Measurements from ENCODE around the gene MEGF6. TPM values are rescaled to one million over a fixed set of nuclear protein-coding genes. Genes with fewer than 3 reads are reported as not detected.
A peak's percentile ranks its signal among the peaks of the same experiment; 100 is the strongest.

MEGF6 gene
- total RNA-seq, 1 experiment from 2014 or later: 32.4 TPM

DNA sequence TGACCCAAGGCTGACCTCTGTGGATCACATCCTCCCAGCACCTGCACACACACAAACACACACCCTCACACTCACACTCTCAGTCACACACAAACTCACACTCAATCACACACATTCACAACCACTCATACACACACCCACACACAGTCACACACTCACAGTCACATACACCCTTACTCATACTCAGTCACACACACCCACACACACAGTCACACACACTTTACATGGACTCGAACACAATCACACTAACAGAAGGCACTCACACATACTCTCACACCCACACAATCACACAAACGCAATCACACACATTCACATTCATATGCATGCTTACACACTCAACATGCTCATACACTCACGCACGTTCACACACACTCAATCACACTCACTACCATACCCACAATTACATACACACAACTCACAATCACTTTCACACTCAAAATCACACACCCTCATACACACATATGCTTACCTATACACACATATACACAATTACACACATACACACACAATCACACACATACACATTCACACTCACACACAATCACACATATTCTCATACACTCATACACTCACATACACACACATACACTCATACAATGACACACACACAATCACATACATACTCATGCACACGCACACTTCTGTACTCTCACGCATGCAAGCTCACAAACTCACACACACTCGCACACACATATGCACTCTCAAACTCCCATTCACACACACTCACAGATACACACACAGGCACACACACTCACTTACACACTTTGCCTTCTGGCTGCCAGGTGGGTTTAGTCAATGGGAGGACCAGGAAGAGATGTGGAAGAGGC, 6.1 kb downstream of the MEGF6 start:
- DNase-seq: no peak
- intact Hi-C loops (cut with micrococcal nuclease; ENCODE audit: unreplicated experiment): no loop called here
- CTCF ChIA-PET: interaction anchor here (0.8 to 1.5 kb wide), 3 partner anchors 14 to 152 kb away, joined by 3 to 4 read pairs (median 3); no protein-coding TSS in a partner anchor
- Mint-ChIP-seq H3K4me1 (ENCODE audit: low read depth, unreplicated experiment) (no peaks in the 10 kb centered on the region), H3K4me3 (ENCODE audit: low read depth, unreplicated experiment) (no peak overlapping the region), H3K9me3 (ENCODE audit: low read depth, unreplicated experiment) (no peaks in the 10 kb centered on the region), H3K36me3 (ENCODE audit: insufficient read depth, unreplicated experiment) (no peaks in the 10 kb centered on the region), H3K27me3 (ENCODE audit: unreplicated experiment) (no peaks in the 10 kb centered on the region), H3K27ac (ENCODE audit: unreplicated experiment) (no peak overlapping the region)
- no peak for TF ChIP-seq CTCF (IDR thresholded peaks at IDR 0.05; ENCODE audit: unreplicated experiment)
- BruUV-seq (replicated peaks): no TSS peak

GRCh38 chr1:3604468-3604974, 6.8 kb downstream of the MEGF6 start:
- Mint-ChIP-seq H3K4me3 (ENCODE audit: low read depth, unreplicated experiment) (no peak overlapping the region), H3K4me1 (ENCODE audit: low read depth, unreplicated experiment) (no peaks in the 10 kb centered on the region), H3K36me3 (ENCODE audit: insufficient read depth, unreplicated experiment) (no peaks in the 10 kb centered on the region), H3K27ac (ENCODE audit: unreplicated experiment) (no peak overlapping the region), H3K27me3 (ENCODE audit: unreplicated experiment) (no peaks in the 10 kb centered on the region), H3K9me3 (ENCODE audit: low read depth, unreplicated experiment) (no peaks in the 10 kb centered on the region)
- DNase-seq: peak; percentile 28
- no TSS peak for BruUV-seq (replicated peaks)
- intact Hi-C loops (cut with micrococcal nuclease; ENCODE audit: unreplicated experiment): no loop called here
- no peak for TF ChIP-seq CTCF (IDR thresholded peaks at IDR 0.05; ENCODE audit: unreplicated experiment)
- CTCF ChIA-PET: interaction anchor here (0.8 to 1.5 kb wide), 3 partner anchors 15 to 151 kb away, joined by 3 to 4 read pairs (median 3); no protein-coding TSS in a partner anchor

DNA sequence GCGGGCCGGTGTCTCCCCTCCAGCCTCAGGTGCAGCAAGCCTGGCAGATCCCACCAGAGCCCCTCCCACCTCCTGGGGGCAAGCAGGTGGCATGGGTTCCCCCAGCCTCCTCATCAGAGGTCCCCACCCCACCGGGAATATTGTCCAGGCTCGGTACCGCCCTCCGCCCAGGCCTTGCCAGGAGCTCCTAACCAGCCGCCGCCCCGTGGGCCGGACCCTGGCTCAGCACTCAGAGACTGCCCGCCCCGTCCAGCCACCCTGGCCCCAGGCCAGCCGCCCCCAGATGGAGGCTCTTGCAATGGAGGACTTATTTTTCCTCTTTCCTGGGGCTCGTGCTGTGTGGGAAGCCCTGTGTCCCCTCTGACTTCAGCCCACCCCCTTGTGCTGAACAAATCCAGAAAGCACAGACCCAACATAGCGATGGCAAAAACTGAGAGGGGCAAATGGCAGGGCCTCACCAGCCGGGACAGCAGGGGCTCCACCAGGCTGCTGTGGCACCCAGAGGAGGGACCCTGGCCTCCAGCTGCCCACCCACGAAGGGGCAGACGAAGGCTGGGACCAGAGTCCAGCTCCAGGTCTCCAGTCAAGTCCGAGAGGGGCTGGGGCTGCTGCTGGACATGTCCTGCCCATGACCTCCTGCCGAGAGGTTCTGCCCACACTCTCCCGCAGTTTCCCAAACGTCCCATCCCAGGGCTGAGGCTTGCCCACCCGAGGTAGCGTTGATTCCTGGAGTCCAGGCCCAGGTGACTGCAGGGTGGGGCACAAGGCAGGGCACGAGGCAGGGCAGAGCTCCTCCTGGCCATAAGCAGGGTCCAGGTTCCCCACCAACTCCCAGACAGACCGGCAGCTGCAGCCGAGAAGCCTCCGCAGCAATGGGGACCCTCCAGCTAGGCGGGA, 7.5 kb downstream of the MEGF6 start:
- Mint-ChIP-seq H3K36me3 (ENCODE audit: insufficient read depth, unreplicated experiment) (peaks cover 4% of the 10 kb centered on the region), H3K4me1 (ENCODE audit: low read depth, unreplicated experiment) (no peaks in the 10 kb centered on the region), H3K4me3 (ENCODE audit: low read depth, unreplicated experiment) (no peak overlapping the region), H3K27me3 (ENCODE audit: unreplicated experiment) (no peaks in the 10 kb centered on the region), H3K9me3 (ENCODE audit: low read depth, unreplicated experiment) (no peaks in the 10 kb centered on the region), H3K27ac (ENCODE audit: unreplicated experiment) (no peak overlapping the region)
- intact Hi-C loops (cut with micrococcal nuclease; ENCODE audit: unreplicated experiment): no loop called here
- no peak for DNase-seq
- CTCF ChIA-PET: interaction anchor here (0.8 to 1.5 kb wide), 3 partner anchors 15 to 151 kb away, joined by 3 to 4 read pairs (median 3); no protein-coding TSS in a partner anchor
- TF ChIP-seq CTCF (IDR thresholded peaks at IDR 0.05; ENCODE audit: unreplicated experiment): no peak
- BruUV-seq (replicated peaks): no TSS peak

DNA sequence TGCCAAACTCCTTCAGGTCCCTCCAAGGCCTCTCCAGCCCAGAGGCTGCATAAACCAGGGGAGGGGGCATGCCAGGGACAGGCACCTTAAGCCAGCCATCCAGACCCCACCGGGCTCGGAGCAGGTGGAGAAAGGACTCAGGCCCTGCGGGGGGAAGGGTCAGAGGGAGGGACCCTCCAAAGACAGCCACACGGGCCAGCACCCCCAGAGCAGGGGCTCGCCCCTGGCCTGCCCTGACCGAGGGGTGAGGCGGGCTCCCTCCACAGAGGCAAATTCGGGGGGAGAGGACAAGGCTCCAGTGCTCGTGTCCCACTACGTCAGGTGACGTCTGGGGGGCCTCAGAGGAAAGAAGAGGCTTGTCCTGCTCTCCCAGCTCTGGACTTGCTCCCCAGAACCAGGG, 8.2 kb downstream of the MEGF6 start:
- no peak for TF ChIP-seq CTCF (IDR thresholded peaks at IDR 0.05; ENCODE audit: unreplicated experiment)
- BruUV-seq (replicated peaks): no TSS peak

More for the DNA sequence above, 8.2 kb downstream of the MEGF6 start:
- intact Hi-C loops (cut with micrococcal nuclease; ENCODE audit: unreplicated experiment): no loop called here
- peaks cover 7% of the 10 kb centered on the region for H3K36me3 Mint-ChIP-seq (ENCODE audit: insufficient read depth, unreplicated experiment)
- no peak for DNase-seq
- H3K4me1 Mint-ChIP-seq (ENCODE audit: low read depth, unreplicated experiment): no peaks in the 10 kb centered on the region
- H3K27me3 Mint-ChIP-seq (ENCODE audit: unreplicated experiment): no peaks in the 10 kb centered on the region
- CTCF ChIA-PET: no interaction called here
- H3K4me3 Mint-ChIP-seq (ENCODE audit: low read depth, unreplicated experiment): no peak overlapping the region
- no peak overlapping the region for H3K27ac Mint-ChIP-seq (ENCODE audit: unreplicated experiment)
- no peaks in the 10 kb centered on the region for H3K9me3 Mint-ChIP-seq (ENCODE audit: low read depth, unreplicated experiment)

All from Calu3 (cell line).